ENCODE data around the gene TIPARP. TPM values are rescaled to one million over a fixed set of nuclear protein-coding genes. Genes with fewer than 3 reads are reported as not detected.

The TIPARP gene
- total RNA-seq, 120 experiments from 2014 or later: 13.7 to 81.5 (median 24.6) TPM

Other genes with a start within 250 kb of the TIPARP start
- 100 to 1,000 TPM in 12 of 120 experiments, 10 to 100 TPM in 108; 62.7 to 123 (median 86.2) TPM for gene SSR3, start 119.5 kb upstream of the TIPARP start, total RNA-seq
- 1 to 10 TPM in 77 of 120 experiments, under 1 TPM in 37, not detected in 6; 0.25 to 7.8 (median 1.3) TPM for gene LEKR1, start 151.8 kb downstream of the TIPARP start, total RNA-seq